CD14-positive monocyte (primary cell): ENCODE measurements around the gene TBC1D32. TPM values are rescaled to one million over a fixed set of nuclear protein-coding genes. Genes with fewer than 3 reads are reported as not detected.

Experiments used
- DNase-seq, 3 donors: peaks; one replicate each; pipeline ENCODE4 v3.0.0-alpha.2; 2011 to 2022
- H2AFZ ChIP-seq: 2 replicates; pipeline ENCODE4 v1.6.0; 2012; ENCODE audit warnings: mild to moderate bottlenecking, low read depth, low read length, inconsistent platforms; ENCODE audit not compliant: insufficient read depth, poor library complexity, severe bottlenecking
- H3K27ac ChIP-seq, 2 donors: 1 replicate in 1 of 2; 2 replicates in 1 of 2; pipeline ENCODE4 v1.5.1; 2012 to 2013; ENCODE audit warnings: low read length in 2 of 2, control low read depth in 1 of 2, inconsistent platforms in 1 of 2, low read depth in 1 of 2, mild to moderate bottlenecking in 1 of 2
- H3K27me3 ChIP-seq, 2 donors: one replicate each; pipeline versions ENCODE4 v1.6.0 to v1.6.1; 2011 to 2013; ENCODE audit warnings: low read length in 2 of 2; ENCODE audit not compliant: control insufficient read depth in 2 of 2, insufficient read depth in 2 of 2
- H3K36me3 ChIP-seq, 2 donors: replicated peaks in 1 of 2; 1 replicate in 1 of 2; 2 replicates in 1 of 2; pipeline versions ENCODE4 v1.5.1 to v1.6.1; 2012 to 2013; ENCODE audit warnings: low read length in 2 of 2, control low read depth in 1 of 2, inconsistent platforms in 1 of 2, mild to moderate bottlenecking in 1 of 2; ENCODE audit not compliant: insufficient read depth in 2 of 2, control insufficient read depth in 1 of 2
- H3K4me1 ChIP-seq, 2 donors: 1 replicate in 1 of 2; 2 replicates in 1 of 2; pipeline versions ENCODE4 v1.5.1 to v1.6.1; 2012 to 2013; ENCODE audit warnings: low read length in 2 of 2, control low read depth in 1 of 2, inconsistent platforms in 1 of 2, mild to moderate bottlenecking in 1 of 2, moderate library complexity in 1 of 2; ENCODE audit not compliant: insufficient read depth in 2 of 2, control insufficient read depth in 1 of 2
- H3K4me2 ChIP-seq: replicated peaks from 2 replicates; pipeline ENCODE3; 2012; ENCODE audit warnings: low read length, moderate library complexity, mild to moderate bottlenecking; ENCODE audit not compliant: poor library complexity, severe bottlenecking; ENCODE audit errors: extremely low read depth
- H3K4me3 ChIP-seq, 3 experiments: fragments of 200-600 bp in 1 of 3; sonication (generic) in 1 of 3; replicated peaks in 1 of 3; 1 replicate in 2 of 3; 2 replicates in 1 of 3; pipeline ENCODE4 v1.5.1; 2011 to 2013; ENCODE audit warnings: low read length in 3 of 3, mild to moderate bottlenecking in 3 of 3, control low read depth in 2 of 3, low read depth in 2 of 3, inconsistent platforms in 1 of 3, moderate library complexity in 1 of 3
- H3K79me2 ChIP-seq: 2 replicates; pipeline ENCODE4 v1.6.0; 2012; ENCODE audit warnings: mild to moderate bottlenecking, control low read depth, inconsistent platforms, low read length, moderate library complexity; ENCODE audit not compliant: insufficient read depth
- H3K9ac ChIP-seq: 2 replicates; pipeline ENCODE4 v1.6.0; 2017; ENCODE audit warnings: low read length, mild to moderate bottlenecking; ENCODE audit not compliant: insufficient read depth, poor library complexity, severe bottlenecking
- H3K9me3 ChIP-seq, 2 donors: replicated peaks in 1 of 2; 1 replicate in 1 of 2; 2 replicates in 1 of 2; pipeline versions ENCODE4 v1.5.1 to v1.6.1; 2012 to 2013; ENCODE audit warnings: low read length in 2 of 2, control low read depth in 1 of 2; ENCODE audit not compliant: control insufficient read depth in 1 of 2, insufficient read depth in 1 of 2
- H4K20me1 ChIP-seq: 2 replicates; pipeline ENCODE4 v1.6.0; 2012; ENCODE audit warnings: mild to moderate bottlenecking, low read length, control low read depth, moderate library complexity; ENCODE audit not compliant: insufficient read depth
- H3K27ac Mint-ChIP-seq, 7 donors: one replicate each; pipeline ENCODE4 v1.8.0; 2020; ENCODE audit warnings: mild to moderate bottlenecking in 7 of 7, mixed read lengths in 7 of 7, moderate library complexity in 6 of 7, inconsistent platforms in 2 of 7
- H3K27me3 Mint-ChIP-seq, 3 donors: one replicate each; pipeline ENCODE4 v1.8.0; 2021 to 2022; ENCODE audit warnings: low read depth in 3 of 3, mild to moderate bottlenecking in 3 of 3, mixed read lengths in 3 of 3, moderate library complexity in 3 of 3, inconsistent platforms in 1 of 3
- H3K36me3 Mint-ChIP-seq, 2 donors: one replicate each; pipeline ENCODE4 v1.8.0; 2020; ENCODE audit warnings: mixed read lengths in 2 of 2, inconsistent platforms in 1 of 2, mild to moderate bottlenecking in 1 of 2
- H3K4me1 Mint-ChIP-seq: one replicate; pipeline ENCODE4 v1.8.0; 2020; ENCODE audit warnings: mild to moderate bottlenecking, mixed read lengths
- H3K4me3 Mint-ChIP-seq, 2 donors: one replicate each; pipeline ENCODE4 v1.8.0; 2020; ENCODE audit warnings: mild to moderate bottlenecking in 2 of 2, mixed read lengths in 2 of 2, moderate library complexity in 1 of 2
- H3K9me3 Mint-ChIP-seq, 7 donors: one replicate each; pipeline ENCODE4 v1.8.0; 2020 to 2022; ENCODE audit warnings: mixed read lengths in 7 of 7, mild to moderate bottlenecking in 6 of 7, moderate library complexity in 6 of 7, inconsistent platforms in 2 of 7
- CTCF ChIP-seq: fragments of 200-600 bp; IDR thresholded peaks from one replicate; pipeline ENCODE4 v1.8.0; 2022; ENCODE audit warnings: antibody characterized with exemption, mild to moderate bottlenecking
- WGBS: methylation state at CpG from one replicate; pipeline ENCODE4 v1.1.5; 2013; ENCODE audit warnings: missing lambda C conversion rate; ENCODE audit not compliant: insufficient coverage; 5-methylcytosine and 5-hydroxymethylcytosine counted together
- intact Hi-C, 2 donors: fragments of 100-400 bp; cut with micrococcal nuclease; formaldehyde crosslinking; loops; one replicate each; pipeline versions ENCODE4 v1.15.0 to v1.15.1; 2023
- polyA plus RNA-seq, 3 donors: library from polyadenylated mRNA; depleted of rRNA in 1 of 3; unstranded in 2 of 3; stranded (reverse) in 1 of 3; fragments of 300-500 nt in 2 of 3; fragments of >200 nt in 1 of 3; fragmentation: Illumina TruSeq in 2 of 3; gene quantifications; 1 replicate in 2 of 3; 2 replicates in 1 of 3; pipeline ENCODE4 v1.2.3, GENCODE V29; 2012 to 2021

Gene TBC1D32
- polyA plus RNA-seq, 3 donors: 0.23 to 0.64 TPM; not detected in 1

DNA sequence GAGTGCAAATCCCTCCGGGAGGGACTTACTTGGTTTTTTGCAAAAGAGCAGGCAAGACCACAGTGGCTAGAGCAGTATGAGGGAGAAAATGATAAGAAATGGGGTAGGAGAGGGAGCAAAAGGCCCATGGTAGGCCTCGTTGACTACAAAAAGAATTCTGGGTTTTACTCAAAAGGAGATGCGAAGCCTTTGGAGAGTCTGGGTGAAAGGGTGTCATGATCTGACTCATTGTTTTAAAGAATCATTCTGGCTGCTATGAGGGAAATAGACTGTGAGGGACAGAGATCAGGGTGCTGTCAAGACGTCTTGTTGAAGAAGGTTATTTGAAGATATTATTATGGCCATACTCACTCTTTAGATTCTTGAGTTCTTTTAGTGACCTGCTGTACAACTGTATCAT, 13.0 kb downstream of the TBC1D32 start:
- peaks cover 0 to 5% of the 10 kb centered on the region in 2 donors for H3K36me3 Mint-ChIP-seq
- H3K4me1 ChIP-seq: no peaks in the 10 kb centered on the region
- no peaks in the 10 kb centered on the region for H3K9me3 ChIP-seq
- intact Hi-C loops: no loop called here
- WGBS: 100% methylated on average over 2 of the region's 4 CpGs
- no peak for DNase-seq
- no peak overlapping the region for H3K4me2 ChIP-seq
- H3K79me2 ChIP-seq: no peaks in the 10 kb centered on the region
- H3K4me1 Mint-ChIP-seq: peaks cover 1% of the 10 kb centered on the region
- no peak overlapping the region for H3K4me3 Mint-ChIP-seq
- H3K9me3 Mint-ChIP-seq: peaks cover 0 to 5% (median 0%) of the 10 kb centered on the region in 7 donors
- no peaks in the 10 kb centered on the region for H3K36me3 ChIP-seq
- no peak overlapping the region for H3K27ac ChIP-seq
- H3K27me3 ChIP-seq: no peaks in the 10 kb centered on the region
- no peak for TF ChIP-seq CTCF
- H4K20me1 ChIP-seq: no peaks in the 10 kb centered on the region
- H2AFZ ChIP-seq: no peak overlapping the region
- H3K4me3 ChIP-seq: no peak overlapping the region
- H3K27me3 Mint-ChIP-seq: no peaks in the 10 kb centered on the region
- no peak overlapping the region for H3K9ac ChIP-seq
- no peak overlapping the region for H3K27ac Mint-ChIP-seq

DNA sequence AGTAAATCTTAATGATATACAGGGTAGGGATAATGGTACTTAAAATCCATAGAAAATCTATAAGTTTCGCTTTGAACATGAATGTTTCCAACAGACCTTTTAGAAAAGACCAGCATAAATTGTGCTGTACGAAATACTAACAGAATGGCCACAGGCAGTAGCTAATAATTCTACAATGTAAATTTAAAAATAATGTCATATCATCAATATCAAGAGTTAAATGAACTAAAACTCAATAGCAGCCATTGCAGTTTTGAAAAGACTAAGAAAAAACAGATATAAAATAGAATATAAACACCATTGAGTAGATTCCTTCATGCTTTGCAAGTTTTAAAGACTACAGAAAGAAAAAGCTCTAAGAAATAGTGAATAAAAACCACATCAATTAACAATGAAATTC, 14.7 kb downstream of the TBC1D32 start:
- Histone ChIP-seq H3K9ac (no peak overlapping the region), H3K27me3 (no peaks in the 10 kb centered on the region), H3K9me3 (no peaks in the 10 kb centered on the region), H3K36me3 (no peaks in the 10 kb centered on the region), H3K4me2 (no peak overlapping the region), H4K20me1 (no peaks in the 10 kb centered on the region), H2AFZ (no peak overlapping the region), H3K4me1 (no peaks in the 10 kb centered on the region), H3K4me3 (no peak overlapping the region), H3K27ac (no peak overlapping the region), H3K79me2 (no peaks in the 10 kb centered on the region)
- Mint-ChIP-seq H3K36me3 (peaks cover 0 to 5% of the 10 kb centered on the region in 2 donors), H3K27me3 (no peaks in the 10 kb centered on the region), H3K4me3 (no peak overlapping the region), H3K4me1 (peaks cover 1% of the 10 kb centered on the region), H3K27ac (no peak overlapping the region), H3K9me3 (peaks cover 0 to 2% (median 0%) of the 10 kb centered on the region in 7 donors)
- WGBS: no CpG with 5 or more reads among the region's 2 CpGs
- DNase-seq: no peak
- intact Hi-C loops: no loop called here
- TF ChIP-seq CTCF: no peak
